HL-60 (cell line): ENCODE measurements around the gene RCC1.
"Not testable (repeated sequence)": the region's sequence is repeated elsewhere in the genome, so short reads cannot be mapped to it uniquely, and the experiment has no call there.

ENCODE experiments used
- DNase-seq, 2 experiments: peaks; one replicate each; pipeline ENCODE4 v3.0.0-alpha.2; 2010 to 2020; ENCODE audit warnings: low read depth in 1 of 2, low spot score in 1 of 2
- H3K27ac ChIP-seq: fragments of 250-450 bp; sonication (Bioruptor Pico); replicated peaks from 2 replicates; pipeline ENCODE4 v1.5.1; 2020; ENCODE audit warnings: mild to moderate bottlenecking, moderate library complexity
- H3K27me3 ChIP-seq: fragments of 250-450 bp; sonication (Bioruptor Pico); 2 replicates; pipeline ENCODE4 v1.5.1; 2021; ENCODE audit warnings: mild to moderate bottlenecking, moderate library complexity; ENCODE audit not compliant: insufficient read depth, poor library complexity, severe bottlenecking
- H3K4me3 ChIP-seq: replicated peaks from 2 replicates; pipeline ENCODE4 v1.5.1; 2011; ENCODE audit warnings: mild to moderate bottlenecking, control low read depth, low read length; ENCODE audit not compliant: insufficient read depth
- GABPA ChIP-seq: IDR thresholded peaks from 2 replicates; pipeline ENCODE4 v1.6.1; 2012; ENCODE audit warnings: low read depth
- POLR2AphosphoS5 ChIP-seq: IDR thresholded peaks from 2 replicates; pipeline ENCODE4 v1.6.1; 2012; ENCODE audit warnings: low read depth
- REST ChIP-seq: IDR thresholded peaks from 2 replicates; pipeline ENCODE4 v1.6.1; 2012; ENCODE audit warnings: low read depth; ENCODE audit not compliant: insufficient replicate concordance
- SPI1 ChIP-seq: IDR thresholded peaks from 2 replicates; pipeline ENCODE4 v1.6.1; 2012; ENCODE audit warnings: low read depth, mild to moderate bottlenecking, borderline replicate concordance
- TF ChIP-seq, protein P1 (sequence below): IDR thresholded peaks from one replicate; pipeline ENCODE4 v1.5.1; 2011; ENCODE audit warnings: low read length, control low read depth, inconsistent platforms; ENCODE audit not compliant: insufficient read depth

Gene RCC1

DNA sequence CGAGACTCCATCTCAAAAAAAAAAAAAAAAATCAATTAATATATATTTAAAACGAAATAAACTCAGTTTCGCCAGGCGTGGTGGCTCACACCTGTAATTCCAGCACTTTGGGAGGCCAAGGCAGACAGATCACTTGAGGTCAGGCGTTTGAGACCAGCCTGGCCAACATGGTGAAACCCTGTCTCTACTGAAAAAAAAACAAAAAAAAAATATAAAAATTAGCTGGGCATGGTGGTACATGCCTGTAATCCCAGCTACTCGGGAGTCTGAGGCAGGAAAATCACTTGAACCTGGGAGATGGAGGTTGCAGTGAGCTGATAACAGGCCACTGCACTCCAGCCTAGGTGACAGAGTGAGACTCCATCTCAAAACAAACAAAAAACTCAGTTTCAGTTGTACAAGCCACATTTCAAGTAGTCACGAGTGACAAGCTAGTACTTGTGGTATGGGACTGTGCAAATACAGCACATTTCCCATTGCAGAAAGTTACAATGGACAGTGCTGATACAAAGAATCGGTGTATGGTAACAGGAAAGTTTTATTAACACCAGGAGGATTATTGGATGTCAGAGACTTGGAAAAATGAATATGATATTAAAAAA, 35.7 kb downstream of the RCC1 start:
- H3K27me3 ChIP-seq, H3K4me3 ChIP-seq, DNase-seq, H3K27ac ChIP-seq: not testable (repeated sequence)
- peak; percentile 31; the same call in 1 of the 2 replicates for TF ChIP-seq POLR2AphosphoS5

- DNase-seq: no peak
- H3K27me3 ChIP-seq: no peaks in the 10 kb centered on the region
- H3K4me3 ChIP-seq: no peak overlapping the region
- no peak for TF ChIP-seq GABPA
- TF ChIP-seq POLR2AphosphoS5: no peak
- no peak for TF ChIP-seq SPI1
- TF ChIP-seq, protein P1, sequence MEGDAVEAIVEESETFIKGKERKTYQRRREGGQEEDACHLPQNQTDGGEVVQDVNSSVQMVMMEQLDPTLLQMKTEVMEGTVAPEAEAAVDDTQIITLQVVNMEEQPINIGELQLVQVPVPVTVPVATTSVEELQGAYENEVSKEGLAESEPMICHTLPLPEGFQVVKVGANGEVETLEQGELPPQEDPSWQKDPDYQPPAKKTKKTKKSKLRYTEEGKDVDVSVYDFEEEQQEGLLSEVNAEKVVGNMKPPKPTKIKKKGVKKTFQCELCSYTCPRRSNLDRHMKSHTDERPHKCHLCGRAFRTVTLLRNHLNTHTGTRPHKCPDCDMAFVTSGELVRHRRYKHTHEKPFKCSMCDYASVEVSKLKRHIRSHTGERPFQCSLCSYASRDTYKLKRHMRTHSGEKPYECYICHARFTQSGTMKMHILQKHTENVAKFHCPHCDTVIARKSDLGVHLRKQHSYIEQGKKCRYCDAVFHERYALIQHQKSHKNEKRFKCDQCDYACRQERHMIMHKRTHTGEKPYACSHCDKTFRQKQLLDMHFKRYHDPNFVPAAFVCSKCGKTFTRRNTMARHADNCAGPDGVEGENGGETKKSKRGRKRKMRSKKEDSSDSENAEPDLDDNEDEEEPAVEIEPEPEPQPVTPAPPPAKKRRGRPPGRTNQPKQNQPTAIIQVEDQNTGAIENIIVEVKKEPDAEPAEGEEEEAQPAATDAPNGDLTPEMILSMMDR: no peak
- TF ChIP-seq REST: no peak
- no peak overlapping the region for H3K27ac ChIP-seq
Measured at GRCh38 chr1:28545246-28545628, 39.4 kb downstream of the RCC1 start.

DNA sequence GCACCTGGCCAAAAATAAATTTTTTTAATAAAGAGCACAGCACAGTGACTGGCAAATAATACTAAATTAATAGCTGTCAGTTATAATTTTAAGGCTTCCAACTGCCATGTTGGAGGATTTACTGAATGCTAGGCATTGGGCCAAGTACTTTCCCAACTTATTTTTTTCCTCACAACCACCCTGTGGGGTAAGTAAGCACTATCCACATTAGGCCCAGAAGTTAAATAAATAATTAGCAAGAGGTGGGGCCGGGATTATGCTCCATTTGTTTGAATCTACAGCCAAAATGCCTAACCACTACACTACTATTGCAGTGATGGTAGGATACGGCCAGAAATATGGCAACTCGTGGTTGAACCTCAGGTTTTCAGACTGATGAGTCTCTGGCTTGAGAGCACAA, 42.5 kb downstream of the RCC1 start:
- no peak for TF ChIP-seq POLR2AphosphoS5
- TF ChIP-seq, protein P1: no peak
- TF ChIP-seq GABPA: no peak
- H3K4me3 ChIP-seq: no peak overlapping the region
- DNase-seq: no peak
- H3K27ac ChIP-seq: no peak overlapping the region
- no peaks in the 10 kb centered on the region for H3K27me3 ChIP-seq

GRCh38 chr1:28551381-28551780, 45.5 kb downstream of the RCC1 start:
- no peak for DNase-seq
- TF ChIP-seq POLR2AphosphoS5 (no peak), REST (no peak), GABPA (no peak), SPI1 (no peak)
- TF ChIP-seq, protein P1: no peak
- Histone ChIP-seq H3K27ac (no peak overlapping the region), H3K27me3 (no peaks in the 10 kb centered on the region), H3K4me3 (no peak overlapping the region)
